ENCODE results near the gene WWOX.

Gene WWOX

DNA sequence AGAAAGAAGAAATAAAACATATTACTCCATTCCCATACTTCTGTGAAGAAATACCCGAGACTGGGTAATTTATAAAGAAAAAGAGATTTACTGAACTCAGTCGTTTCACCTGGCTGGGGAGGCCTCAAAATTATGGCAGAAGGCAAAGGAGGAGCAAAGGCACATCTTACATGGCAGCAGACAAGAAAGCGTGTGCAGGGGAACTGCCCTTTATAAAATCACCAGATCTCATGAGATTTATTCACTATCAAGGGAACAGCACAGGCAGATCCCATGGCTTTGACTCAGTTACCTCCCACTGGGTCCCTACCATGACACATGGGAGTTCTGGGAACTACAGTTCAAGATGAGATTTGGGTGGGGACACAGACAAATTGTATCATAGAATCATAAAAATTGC, 365.4 kb downstream of the WWOX start:
- DNase-seq (ENCODE audit: low read depth, low spot score), result no peak

DNA sequence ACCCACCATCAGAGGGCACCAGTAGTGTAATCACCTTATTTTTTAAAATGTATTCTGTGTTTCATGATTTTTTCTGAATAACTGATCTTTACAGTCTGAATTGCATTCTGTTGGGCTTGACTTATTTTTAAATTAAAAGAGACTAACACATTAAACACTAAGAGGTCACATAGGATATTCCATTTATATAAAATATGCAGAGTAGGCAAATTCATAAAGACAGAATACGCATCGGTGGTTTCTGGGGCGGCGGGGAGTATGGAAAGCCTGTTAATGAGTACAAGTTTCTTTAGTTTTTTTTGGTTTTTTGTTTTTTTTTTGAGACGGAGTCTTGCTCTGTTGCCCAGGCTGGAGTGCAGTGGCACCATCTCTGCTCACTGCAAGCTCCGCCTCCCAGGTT, 366.3 kb downstream of the WWOX start:
- no peak for DNase-seq (ENCODE audit: low read depth, low spot score)

DNA sequence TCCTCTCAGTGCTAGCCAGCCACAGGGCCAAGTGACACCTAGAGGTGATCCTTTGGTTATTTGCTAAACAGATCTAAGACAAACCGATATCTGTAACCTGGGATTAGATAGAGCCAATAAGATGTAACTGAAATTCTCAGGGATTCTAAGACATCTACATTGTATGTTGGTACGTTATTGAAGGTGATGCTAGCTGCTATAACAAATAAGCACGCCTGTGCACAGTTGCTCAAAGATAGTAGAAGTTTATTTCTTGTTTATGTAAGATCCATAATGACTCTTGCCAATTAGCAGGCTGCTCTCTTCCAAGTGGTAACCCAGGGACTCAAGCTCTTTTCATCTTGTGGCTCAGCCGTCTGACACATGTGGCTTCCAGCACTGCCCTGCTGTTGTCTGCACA, 370.3 kb downstream of the WWOX start:
- no peak for DNase-seq (ENCODE audit: low read depth, low spot score)

DNA sequence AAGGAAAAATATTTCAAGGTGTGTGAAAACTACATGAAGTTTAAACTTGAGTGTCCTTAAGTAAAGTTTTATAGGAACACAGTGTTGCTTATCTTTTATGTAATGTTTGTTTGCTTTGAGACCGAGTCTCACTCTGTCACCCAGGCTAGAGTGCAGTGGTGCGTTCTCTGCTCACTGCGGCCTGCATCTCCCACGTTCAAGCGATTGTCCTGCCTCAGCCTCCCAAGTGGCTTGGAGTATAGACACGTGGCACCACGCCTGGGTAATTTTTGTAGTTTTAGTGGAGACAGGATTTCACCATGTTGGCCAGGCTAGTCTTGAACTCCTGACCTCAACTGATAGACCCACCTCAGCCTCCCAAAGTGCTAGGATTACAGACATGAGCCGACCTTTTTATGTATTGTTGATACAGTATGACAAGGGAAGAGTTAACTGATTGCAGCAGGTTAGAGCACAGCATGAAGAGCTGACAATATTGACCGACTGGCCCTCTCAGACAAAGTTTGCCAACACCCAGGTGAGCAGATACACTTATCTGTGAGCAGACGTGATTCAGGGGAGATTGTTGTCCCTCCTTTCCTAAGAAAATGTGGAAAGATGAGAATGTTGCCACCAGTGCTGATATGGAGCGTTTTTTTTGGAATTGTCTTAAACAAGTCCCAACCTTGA, 373.7 kb downstream of the WWOX start:
- no peak for DNase-seq (ENCODE audit: low read depth, low spot score)

DNA sequence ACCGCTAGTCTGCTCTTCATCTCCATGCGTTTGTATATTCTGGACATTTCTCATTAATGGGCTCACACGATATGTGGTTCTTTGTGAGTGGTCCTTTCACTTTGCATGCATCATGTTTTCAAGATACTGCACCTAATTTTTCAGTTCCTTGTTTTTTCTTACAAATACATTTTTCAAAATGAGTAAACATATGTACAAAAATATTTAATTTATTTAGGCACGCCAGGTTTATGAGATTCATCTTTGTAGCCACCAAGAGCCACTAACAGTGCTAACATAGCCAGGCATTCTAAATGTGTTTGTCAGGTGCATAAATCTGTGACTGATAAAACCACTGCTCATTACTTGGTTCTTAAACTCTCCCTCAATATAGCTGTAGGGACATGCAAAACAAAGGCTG, 375.3 kb downstream of the WWOX start:
- no peak for DNase-seq (ENCODE audit: low read depth, low spot score)

DNA sequence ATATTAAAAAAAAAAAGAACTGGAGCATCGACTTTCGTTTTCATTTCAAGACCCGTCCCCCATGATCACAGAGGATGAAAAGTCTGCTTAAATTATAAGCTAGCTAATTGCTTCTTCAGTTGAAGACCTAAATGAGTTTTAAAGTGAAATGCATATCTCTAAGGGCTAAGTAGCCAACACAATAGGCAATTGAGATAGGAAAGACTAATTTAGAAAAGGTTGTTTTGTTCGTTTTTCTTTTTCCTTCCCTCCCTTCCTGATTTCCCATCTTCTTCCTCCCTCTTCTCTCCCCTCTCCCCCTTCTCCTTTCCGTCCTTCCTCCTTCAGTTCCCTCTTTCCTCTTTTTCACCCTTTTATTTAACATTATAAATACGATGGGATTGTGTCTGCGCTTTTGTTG, 377.2 kb downstream of the WWOX start:
- DNase-seq (ENCODE audit: low read depth, low spot score), result no peak

DNA sequence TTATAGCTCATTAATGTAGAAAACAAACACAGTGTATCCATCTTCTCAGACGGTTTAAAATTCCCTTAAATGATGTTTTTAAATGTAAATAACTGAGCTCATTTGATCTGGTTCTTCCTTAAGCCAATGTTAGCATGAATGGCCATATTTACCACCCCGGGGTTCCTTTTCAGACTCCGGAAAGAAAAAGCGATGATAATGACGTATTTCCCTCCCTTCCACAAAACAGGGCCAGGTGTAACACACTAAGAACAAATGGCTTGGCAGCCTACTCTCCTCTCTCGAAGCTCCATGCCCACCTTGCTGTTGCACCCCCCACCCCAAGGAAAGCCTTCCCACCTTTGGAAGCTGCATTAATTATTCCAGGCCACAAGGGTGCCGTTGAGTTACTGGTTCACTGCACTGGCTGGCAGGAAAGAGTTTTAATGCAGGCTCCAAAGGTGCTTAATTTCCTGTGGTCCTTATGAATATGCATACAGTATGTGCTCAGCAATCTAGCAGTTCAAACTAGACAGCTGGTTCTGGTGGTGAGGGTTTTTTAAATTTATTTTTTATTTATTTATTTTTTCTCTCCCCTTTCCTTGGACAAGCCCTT, 378.9 kb downstream of the WWOX start:
- no peak for DNase-seq (ENCODE audit: low read depth, low spot score)

DNA sequence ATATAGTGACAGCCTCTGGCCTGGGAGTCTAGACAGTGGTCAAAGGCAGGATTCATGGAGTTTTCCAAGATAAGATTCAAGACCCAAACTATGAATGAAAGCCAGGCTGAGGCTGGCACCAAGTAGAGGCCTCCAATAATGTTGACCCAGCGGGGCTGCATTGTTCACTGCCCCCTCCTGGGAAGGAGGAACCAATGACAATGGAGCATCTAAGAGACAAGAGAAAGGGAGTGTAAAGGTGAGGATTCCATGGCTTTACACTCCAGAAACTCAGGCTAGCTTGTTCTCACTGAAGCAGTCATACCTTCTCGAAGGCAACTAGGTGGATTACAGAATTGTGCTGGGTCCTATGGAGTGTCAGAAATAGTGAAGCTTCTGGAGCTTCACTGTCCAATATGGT, 380.3 kb downstream of the WWOX start:
- no peak for DNase-seq (ENCODE audit: low read depth, low spot score)

DNA sequence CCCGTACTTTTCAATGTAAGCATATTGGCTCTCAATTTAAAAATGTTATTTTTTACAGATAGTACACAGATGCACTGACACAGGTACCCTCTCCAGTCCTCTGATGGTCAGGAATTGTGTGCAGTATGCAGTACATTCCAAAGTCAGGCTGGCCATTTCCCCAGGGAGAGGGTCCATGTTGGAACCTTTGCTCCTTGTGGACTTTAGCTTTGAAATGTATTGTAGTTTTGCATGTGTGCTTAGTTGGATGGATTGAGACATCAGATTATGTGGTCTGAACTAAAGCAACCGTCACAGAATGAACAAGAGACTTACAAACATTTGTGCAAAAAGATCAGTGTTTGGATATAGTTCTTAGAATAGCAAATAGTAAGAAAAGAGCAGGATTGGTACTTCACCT, 381.1 kb downstream of the WWOX start:
- DNase-seq (ENCODE audit: low read depth, low spot score), result no peak

DNA sequence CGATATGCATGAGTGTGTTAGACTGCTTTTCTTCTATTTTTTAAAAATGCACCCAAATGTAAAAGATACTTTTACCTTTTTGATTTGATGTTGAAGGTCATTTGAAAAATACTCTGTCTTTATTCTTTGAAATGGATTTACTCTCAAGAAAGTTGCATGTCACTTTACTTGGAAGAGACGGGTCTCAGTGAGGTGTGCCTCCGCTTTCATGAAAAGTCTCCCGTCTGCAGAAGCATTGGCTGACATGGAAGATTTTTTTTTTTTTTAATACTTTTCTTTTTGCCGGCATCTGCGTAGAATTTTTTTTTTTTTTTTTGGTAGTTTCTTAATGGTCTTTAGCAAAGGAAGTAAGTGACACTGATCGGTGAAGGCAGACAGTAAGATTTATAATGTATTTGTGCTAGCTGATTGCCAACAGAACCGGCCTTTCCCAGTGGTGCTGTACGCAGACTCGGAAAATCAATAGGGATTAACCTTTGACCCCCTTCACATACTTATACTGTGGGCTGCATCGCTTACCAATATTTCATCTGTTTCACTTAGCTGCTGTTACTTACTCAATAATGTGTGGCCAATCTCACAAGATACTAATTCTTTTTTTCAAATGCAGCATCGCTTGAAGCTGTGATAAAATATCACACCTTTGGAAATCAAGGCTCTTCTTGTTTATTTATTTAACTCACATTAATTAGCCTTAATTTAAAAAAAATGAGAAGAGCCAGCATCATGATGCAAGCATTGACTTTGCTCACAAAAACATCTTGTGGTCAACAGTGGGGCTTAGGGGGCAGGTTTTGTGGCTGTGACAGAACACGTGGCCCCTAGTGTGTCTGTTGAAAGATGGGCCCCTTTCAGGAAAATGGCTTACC, 383.9 kb downstream of the WWOX start:
- no peak for DNase-seq (ENCODE audit: low read depth, low spot score)

DNA sequence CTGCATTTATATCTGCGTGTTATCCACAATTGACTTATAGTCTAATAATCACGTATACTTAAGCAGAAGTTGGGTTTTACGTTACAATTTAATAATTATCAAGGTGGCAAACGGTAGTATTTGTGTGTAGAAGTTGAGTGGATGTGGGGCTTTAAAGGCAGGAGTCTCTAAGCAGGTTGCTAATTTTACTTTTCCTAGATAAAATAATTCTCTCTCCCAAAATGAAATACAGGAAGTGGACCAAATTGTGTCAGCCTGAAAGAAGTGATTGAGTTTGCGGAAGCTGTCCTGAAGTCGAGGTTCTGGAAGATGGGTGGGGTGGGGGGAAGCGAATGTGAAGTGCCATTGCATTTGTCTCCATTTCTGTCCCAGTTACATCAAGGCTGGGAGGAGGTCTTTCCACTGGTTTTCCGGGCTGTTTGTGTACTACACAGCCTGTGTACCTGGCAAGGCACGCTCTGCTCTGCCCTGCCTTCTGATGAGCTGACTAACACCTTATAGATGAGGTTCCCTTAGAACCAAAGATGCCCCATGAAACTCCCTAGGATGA, 385.1 kb downstream of the WWOX start:
- no peak for DNase-seq (ENCODE audit: low read depth, low spot score)

DNA sequence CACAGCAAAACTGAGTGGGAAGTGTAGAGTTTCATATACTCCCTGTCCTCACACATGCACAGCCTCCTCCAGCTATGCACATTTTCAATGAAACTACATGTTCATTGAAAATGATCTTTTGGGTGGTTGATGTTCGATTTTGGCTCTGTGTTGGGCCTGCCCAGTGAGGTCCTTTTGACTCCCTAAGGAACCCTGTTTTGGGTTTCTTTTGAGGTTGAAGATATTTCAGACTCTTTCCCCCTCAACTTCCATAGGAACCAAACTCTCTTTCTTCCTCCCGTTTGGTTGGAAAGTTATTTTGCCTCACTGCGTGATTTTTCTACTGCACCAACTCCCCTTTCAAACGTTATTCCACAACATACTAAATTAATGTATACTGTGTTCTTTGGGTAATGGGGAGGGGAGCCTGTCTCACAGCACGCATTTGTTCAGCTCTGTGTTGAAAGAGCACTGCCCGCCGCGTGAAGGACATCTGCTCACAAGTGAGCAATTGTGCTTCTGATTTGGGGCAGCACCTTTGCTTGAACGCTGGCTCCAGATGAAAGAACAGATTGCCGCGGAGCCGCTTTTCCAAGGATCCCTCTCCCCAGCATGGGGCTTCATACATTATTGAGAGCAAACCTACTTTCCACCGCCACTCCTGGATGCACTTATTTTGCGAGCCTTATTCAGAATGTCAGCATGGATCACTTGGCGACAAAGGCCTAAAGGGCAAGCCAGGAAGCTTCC, 385.9 kb downstream of the WWOX start:
- no peak for DNase-seq (ENCODE audit: low read depth, low spot score)

DNA sequence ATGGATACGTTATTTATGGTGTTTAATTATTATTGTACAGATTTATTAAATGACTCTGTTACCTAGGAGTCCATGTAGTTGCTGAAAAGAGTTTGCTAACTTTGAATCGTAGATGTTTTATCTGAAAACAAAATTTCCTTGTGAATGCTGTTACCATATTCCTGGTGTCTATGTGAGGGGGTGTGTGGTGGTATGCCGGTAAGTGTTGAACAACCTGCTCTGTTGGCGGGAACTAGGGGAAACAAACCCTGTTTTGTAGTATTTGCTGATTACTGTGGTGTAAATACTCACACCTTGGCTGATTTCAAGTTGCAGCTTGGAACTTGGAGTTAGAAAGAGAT, 386.4 kb downstream of the WWOX start:
- DNase-seq (ENCODE audit: low read depth, low spot score), result no peak

DNA sequence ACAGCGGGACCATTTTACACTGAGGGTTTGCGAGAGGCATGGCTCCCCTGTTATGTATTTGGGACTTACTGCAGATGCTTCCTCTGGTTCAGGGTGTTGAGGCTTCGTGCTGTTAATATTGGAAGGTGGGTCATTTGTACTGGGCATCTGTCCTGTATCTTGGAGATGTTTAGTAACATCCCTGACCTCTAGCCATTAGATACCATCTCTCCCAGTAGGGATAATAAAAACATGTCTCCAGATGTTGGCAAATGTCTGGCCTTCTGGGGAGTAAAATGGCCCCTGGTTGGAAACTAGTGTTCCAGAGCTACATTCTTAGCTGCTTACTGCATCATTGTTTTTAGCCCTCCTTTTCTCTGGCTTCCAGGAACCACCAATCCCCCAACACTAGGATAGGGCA, 388.0 kb downstream of the WWOX start:
- no peak for DNase-seq (ENCODE audit: low read depth, low spot score)

DNA sequence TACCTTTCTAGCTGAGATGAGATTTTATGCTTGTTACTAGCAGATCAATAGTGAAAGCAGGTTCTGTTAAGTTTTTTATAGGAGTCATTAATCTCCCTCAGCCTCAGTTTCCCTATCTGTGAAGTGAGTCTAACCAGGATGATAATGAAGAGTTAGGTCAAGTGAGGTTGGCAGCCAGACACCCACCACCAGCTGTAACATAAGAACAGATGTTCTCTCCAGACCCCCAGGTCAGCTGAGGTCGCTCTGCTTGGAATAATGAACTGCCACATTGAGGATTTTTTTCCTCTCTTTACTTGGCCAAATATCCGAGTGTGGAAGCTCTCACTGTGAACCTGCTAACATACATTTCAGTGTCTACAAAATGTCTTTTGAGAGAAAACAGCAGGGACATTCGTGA, 389.6 kb downstream of the WWOX start:
- DNase-seq (ENCODE audit: low read depth, low spot score), result no peak

DNA sequence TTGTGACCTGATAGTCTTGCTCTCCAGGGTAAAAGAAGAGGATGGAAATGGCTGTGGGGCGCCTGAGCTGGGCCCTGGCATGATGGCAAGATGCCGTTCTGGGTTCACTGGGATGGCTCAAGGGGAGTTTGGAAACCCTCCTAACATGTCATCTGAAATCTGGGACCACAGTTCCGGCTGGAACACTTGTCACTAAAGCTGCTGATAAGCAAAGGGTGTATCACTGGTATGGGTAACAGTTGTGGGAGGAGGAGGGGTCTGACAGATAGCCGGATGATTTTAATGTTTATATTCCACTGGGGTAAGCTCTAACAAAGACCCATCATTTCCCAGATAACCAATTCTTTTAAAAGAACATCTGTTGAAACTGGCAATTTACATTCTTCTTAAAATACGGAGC, 390.2 kb downstream of the WWOX start:
- DNase-seq (ENCODE audit: low read depth, low spot score), result no peak

DNA sequence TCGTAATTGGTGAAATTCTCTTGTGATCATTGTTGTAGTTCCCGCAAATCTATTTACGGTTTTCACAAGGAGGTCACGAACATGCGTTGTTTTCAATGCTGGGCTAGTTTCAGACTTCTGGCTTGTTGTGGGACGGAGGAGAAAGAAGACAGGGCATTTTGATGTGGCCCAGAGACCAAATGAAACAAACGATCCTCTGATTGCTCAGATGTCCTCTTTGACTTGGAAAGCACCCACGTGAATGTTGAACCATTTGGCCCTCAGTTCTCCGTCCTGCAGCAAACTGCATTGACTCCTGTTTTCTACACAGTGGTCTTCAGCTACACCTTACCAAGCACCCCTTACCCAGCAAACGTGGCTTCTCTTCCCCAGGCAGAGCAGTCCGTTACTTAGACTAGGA, 391.0 kb downstream of the WWOX start:
- no peak for DNase-seq (ENCODE audit: low read depth, low spot score)

DNA sequence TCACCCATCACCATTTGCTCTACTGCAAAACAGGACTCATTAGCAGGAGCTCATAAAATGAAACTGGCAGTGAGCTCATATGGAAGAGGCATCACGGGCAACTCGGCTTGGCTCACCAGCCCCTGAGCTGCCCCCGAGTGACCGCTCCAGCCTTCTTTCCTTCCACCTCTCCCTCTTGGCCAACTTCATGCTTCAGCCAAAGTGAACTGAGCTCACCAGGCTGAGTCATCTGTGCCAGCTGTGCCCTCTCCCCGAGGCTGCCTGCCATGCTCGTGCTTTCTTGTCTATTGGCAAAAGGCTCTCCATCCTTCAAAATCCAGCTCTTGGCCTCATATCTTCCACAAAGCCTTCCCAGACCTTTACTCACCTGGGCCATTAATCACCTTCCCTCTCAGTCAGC, 391.4 kb downstream of the WWOX start:
- DNase-seq (ENCODE audit: low read depth, low spot score), result no peak

DNA sequence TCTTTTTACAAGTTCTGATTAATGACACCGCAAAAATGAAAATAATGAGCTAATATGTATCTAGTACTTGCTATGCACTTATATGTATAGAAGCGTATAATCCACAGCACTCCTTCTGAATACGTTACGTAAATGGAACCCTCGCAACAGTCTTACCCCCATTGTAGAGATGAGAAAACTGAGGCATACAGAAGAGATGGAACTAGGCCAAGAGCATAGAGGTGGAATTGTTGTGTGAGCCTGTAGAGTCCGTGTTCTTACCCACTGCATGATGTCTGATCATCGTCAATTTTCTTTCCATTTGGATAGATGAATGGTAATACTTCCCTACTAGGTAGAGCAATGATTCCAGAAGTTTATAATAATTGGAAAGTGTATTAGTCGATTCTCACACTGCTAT, 394.1 kb downstream of the WWOX start:
- DNase-seq (ENCODE audit: low read depth, low spot score), result no peak

DNA sequence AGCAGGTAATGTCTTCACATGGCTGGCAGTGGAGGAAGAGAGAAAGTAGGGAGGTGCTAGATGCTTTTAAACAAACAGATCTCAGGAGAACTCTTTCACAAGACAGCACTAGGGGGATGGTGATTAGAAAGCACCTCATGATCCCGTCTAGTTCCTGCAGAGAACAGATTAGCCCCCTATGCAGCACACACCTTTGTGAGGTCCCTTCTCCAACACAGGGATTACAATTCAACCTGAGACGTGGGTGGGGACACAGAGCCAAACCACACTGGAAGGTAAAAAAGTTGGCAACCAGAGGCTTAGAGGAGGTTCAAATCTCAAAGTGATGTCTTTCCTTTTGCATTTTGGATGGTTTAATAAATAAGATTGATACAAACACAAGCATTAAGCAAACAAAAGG, 394.7 kb downstream of the WWOX start:
- no peak for DNase-seq (ENCODE audit: low read depth, low spot score)

DNA sequence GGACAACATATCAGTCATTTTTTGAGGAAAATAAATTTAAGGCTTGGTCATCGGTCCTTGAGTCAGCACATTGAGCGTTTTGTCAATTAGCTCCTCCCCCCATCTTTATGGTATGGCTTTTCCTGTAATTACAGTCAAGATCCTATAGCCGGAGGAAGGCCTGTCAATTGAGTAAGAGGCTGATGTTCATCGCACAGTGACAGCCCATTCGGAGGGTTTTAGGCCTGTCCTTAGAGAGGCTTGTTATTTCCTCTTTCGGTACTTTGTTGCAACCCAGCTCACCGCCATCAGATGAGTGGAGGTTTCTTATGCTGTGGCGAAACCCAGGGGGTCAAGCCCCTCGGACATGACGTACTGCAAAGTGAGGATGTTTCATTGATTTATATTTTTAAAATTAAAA, 395.2 kb downstream of the WWOX start:
- DNase-seq (ENCODE audit: low read depth, low spot score), result no peak

DNA sequence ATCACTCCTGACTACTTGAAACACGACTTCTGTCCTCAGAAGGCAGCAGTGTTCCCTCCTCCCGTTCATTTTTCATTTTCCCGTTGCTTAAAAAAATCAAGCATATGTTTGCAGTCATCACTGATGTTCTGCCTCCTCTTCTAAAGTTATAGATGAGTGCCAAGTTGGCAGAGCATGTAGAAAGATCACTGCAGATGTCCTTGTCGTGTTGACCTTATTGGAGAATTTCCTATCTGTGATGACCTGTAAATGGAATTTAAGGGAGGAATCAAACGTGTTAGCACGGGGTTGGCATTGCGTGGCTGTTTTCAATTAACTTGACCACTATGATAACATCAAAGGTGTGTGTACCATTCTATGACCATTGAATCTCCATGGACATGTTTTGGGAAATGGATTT, 396.7 kb downstream of the WWOX start:
- DNase-seq (ENCODE audit: low read depth, low spot score), result no peak

Measured in brain pericyte (primary cell).